ENCODE measurements around the gene KDR. TPM values are rescaled to one million over a fixed set of nuclear protein-coding genes. Genes with fewer than 3 reads are reported as not detected.

Gene KDR
- total RNA-seq, 1 experiment from 2014 or later, result not detected

DNA sequence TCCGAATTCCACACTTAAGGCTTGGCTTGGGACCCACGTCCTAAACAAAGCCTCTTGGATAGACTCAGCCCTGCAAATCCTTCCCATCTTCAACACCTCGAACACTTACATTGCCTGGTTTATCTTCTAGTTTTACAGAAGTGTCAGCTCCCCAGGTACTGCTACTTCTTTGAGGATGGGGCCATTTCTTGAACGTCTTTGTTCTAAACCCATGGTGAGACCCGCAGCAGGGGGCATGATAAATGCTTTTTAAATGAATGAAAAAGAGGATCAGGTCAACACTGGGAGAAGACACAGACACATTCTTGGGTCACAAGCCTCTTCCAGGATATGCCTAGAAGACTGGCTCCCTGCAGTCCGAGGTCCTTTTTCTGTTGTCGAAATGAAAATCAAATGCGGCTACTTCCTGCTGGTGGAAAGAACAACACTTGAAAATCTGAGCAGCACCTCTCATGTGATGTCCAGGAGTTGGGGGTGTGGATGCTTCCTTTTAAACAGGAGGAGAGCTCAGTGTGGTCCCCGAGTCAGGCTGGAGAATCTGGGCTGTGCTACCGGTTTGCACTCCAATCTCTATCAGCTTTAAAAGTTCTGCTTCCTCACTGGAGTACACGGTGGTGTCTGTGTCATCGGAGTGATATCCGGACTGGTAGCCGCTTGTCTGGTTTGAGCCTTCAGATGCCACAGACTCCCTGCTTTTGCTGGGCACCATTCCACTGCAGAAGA, 45.8 kb downstream of the KDR start:
- DNase-seq (ENCODE audit: low spot score), result no peak

DNA sequence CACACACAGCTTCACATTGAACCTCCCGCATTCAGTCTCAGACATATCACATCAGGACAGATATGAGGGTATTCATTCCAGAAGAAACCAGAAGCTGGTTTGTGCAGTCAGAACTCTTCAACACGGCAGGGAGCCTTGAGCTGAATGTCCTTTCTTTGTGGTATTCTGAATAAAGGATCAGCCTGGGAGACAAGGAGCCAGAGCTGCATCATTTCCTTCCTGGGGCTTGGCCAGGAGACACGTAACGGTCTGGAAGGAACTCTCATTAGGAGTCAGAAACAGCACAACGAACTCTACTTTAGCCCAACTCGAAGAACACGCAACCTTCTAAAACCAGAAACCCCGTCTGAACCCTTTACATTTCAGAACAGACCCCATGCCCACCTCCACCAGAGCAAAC, 46.4 kb downstream of the KDR start:
- DNase-seq (ENCODE audit: low spot score), result no peak

- no peak for DNase-seq (ENCODE audit: low spot score)
Measured at GRCh38 chr4:55077577-55077976, 47.8 kb downstream of the KDR start.

- no peak for DNase-seq (ENCODE audit: low spot score)
Measured at GRCh38 chr4:55075823-55076716, 49.3 kb downstream of the KDR start.

DNA sequence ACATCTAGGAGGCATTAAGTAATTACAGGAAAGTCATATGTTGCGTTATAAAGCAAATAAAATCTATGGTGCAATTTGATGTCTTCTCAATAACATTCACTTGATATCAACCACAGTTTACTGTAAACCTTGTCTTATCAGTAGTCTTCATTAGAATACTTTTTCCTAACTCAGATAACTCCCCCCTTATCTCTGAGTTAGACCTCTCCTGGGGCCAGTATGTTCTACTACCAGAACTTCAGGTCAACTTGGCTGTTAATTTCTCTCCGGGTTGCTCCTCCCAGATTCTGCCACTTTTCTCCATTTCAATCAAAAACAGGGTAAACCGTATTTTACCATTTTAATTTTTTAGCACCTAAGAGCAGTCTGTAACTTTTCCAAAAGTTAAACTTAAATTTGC, 50.0 kb downstream of the KDR start:
- no peak for DNase-seq (ENCODE audit: low spot score)

- no peak for DNase-seq (ENCODE audit: low spot score)
Measured at GRCh38 chr4:55074386-55074785, 51.0 kb downstream of the KDR start.

DNA sequence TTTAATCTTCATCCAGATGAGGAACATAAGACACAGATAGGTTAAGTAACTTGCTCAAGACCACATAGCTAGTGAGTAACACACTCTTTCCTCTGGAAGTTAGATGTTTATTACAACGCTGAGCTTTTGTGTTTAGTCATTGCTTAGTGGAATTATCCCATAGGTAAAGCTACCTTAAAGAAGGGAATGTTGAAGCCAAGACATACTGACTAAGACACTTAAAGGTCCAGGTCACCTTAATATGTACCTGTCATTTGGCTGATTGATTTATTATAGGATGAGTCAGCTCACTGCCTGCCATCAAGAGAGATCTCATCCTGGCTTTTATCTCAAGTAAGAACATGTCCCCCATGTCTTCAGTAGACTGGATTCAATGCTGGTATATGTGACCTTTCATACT, 53.4 kb downstream of the KDR start:
- no peak for DNase-seq (ENCODE audit: low spot score)

DNA sequence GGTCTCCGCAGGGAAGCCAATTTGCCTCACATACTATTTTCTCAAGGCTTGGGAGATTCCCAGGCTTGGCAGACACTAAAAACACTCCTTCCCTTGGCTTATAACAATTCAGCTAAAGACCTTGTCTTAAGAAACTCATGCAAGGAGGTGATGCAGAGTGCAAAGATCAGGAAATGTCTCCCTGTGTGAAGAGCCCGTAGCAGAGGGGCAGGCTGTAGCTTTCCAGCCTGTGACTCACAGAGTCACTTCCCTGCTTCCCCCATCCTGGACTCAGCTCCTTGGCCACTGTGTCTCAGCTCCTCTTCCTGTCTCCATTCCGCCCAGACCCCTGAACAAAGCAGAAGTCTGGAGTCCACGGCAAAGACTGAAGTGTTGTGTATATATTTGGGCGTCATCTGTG, 56.1 kb downstream of the KDR start:
- DNase-seq (ENCODE audit: low spot score), result no peak

- DNase-seq (ENCODE audit: low spot score), result no peak
Measured at GRCh38 chr4:55068522-55068921, 56.9 kb downstream of the KDR start.

- DNase-seq (ENCODE audit: low spot score), result no peak
Measured at GRCh38 chr4:55066018-55066417, 59.4 kb downstream of the KDR start.

DNA sequence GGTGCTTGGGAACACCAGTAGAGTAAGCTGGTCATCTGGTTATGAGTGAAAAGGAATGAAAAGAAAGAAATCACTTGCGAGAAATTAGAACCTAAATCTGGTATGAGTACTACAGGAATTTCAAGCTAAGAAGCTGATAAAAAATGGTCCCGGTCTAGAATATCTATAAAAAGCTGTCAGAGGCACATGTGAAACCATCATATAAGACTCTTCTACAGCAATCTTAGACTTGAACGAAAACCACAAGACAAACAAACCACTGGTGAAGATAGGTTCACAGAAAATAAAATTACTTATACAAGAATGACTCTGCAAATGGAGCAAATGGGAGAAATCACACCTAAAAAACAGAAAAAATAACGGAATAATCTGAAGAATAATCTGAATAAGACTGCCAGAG, 69.9 kb downstream of the KDR start:
- DNase-seq (ENCODE audit: low spot score), result no peak

GRCh38 chr4:55051532-55051931, 73.9 kb downstream of the KDR start:
- DNase-seq (ENCODE audit: low spot score), result no peak

DNA sequence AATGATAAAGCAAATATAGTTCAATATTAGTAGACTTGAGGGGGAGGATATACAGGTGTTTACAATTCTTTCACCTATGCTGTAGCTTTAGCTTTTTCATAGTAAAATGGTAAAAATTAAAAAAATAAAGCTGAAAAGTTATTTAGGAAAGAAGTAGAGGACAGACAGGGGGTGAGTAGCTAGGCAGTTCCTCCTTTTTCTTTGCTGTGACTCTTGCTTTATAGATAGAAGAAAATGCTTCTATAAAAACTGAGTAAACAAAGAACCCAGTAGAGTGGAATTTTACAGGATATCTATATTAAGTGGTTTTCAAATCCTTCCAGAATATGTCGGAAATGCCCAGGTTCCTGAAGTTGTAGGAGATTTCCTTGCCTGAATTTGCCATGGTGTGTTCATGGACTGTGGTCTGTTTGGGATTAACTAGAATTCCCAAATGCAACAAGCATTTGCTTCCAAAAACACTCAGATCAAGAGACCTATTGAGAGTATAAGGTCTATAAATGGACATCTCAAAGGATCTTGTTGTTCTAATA, 74.9 kb downstream of the KDR start:
- no peak for DNase-seq (ENCODE audit: low spot score)

GRCh38 chr4:55038176-55038890, 87.1 kb downstream of the KDR start:
- DNase-seq (ENCODE audit: low spot score), result no peak

DNA sequence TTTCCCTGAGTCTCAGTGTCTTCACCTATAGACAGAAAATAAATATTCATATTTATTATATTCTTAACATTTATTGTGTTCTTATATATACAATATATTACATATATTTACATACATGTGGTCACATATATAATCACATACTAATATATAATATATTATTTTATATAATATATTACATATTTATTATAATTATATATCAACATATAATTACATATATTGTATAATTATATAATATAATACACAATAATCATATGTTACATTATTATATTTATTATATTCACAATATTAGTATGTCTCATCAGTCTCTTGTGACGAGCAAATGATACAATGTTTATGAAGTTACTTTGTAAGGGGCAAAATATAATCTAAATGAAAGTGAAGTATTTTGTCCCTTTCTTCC, 87.7 kb downstream of the KDR start:
- DNase-seq (ENCODE audit: low spot score), result no peak

DNA sequence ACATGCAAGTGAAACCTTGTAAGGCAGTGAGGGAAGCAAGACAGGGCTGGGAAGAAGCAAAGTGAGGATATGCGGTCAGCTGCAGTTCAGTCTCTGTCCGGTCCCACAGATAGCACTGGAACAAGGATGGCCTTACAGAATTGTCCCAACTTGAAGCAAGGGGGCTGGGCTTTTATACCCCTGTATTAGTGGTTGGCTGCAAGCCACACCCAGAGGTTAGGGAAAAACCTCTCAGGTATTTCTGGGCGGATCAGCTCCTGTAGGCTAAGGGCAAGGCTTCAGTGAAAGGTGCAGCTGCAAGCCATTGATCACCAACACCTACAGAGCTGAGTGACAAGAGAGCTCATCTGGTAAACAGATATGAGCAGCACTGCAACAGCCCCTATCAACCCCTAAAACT, 89.0 kb downstream of the KDR start:
- no peak for DNase-seq (ENCODE audit: low spot score)

- no peak for DNase-seq (ENCODE audit: low spot score)
Measured at GRCh38 chr4:55035892-55036291, 89.5 kb downstream of the KDR start.

- no peak for DNase-seq (ENCODE audit: low spot score)
Measured at GRCh38 chr4:55033296-55033695, 92.1 kb downstream of the KDR start.

DNA sequence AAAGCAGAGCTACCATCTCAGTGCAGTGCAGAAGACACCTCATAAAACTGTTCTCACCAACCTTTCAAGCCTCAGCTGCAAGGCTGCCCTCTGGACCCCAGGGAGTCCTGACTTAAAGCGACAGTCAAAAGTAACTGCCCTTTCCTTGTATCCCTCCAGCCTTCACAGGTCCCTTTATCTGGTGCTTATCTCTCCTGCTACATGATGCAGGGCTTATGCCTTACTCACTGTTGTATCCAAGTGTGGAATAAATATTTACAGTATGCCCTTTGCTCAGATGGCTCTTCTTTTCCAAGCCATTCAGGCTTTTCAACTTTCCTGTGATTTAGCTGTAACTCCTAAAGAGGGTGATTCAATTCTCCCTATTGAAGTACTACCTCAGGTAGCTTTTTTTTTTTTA, 92.6 kb downstream of the KDR start:
- DNase-seq (ENCODE audit: low spot score), result no peak

DNA sequence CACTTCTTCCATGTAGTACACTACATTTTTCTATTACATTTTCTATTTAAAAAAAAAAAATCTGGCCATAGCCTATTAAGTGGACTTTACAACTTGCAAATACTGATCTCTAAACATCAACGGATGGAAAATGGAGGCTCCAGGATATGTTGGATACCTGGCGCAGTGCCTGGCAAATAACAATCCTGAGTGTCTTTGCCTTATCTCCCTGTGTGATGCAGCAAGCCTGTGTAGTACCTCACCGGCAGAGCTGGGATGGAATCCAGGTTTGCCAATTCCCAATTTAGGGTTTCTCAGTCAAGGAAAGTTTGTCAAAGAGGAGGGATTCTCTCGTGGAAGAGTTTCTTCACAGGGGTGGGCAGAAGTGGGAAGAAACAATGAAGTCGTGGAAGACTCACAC, 93.2 kb downstream of the KDR start:
- no peak for DNase-seq (ENCODE audit: low spot score)

GRCh38 chr4:55031158-55031557, 94.2 kb downstream of the KDR start:
- DNase-seq (ENCODE audit: low spot score), result no peak

GRCh38 chr4:55030589-55030988, 94.8 kb downstream of the KDR start:
- DNase-seq (ENCODE audit: low spot score), result no peak

Data from HT-29 (cell line).